Loucy (cell line): ENCODE data around the gene GAS2L3.

Experiments
- CTCF ChIP-seq: fragments of 200-600 bp; sonication (generic); conservative IDR thresholded peaks from 2 replicates; pipeline ENCODE4 v1.5.1; 2014; ENCODE audit warnings: mild to moderate bottlenecking, antibody characterized with exemption, low read length
- EZH2phosphoT487 ChIP-seq: fragments of 200-600 bp; IDR thresholded peaks from 2 replicates; pipeline ENCODE4 v1.6.1; 2018; ENCODE audit warnings: antibody characterized with exemption, mild to moderate bottlenecking, moderate library complexity, borderline replicate concordance

- TF ChIP-seq EZH2phosphoT487 (no peak), CTCF (no peak)
These were observed 28.1 kb downstream of the GAS2L3 start for GRCh38 chr12:100601626-100602025.
